HEK293 (cell line): ENCODE measurements around the gene LRRC4C.

Experiments used
- CTCF ChIA-PET: fragments of 350-600 bp; formaldehyde crosslinking; extraction: SDS; loops from one replicate; lab custom pipeline; 2021; ENCODE audit warnings: antibody characterized with exemption; lab: Yijun Ruan, JAX
- POLR2A ChIA-PET: fragments of 300-600 bp; formaldehyde crosslinking; extraction: SDS; loops from one replicate; lab custom pipeline; 2020; ENCODE audit warnings: antibody characterized with exemption, inconsistent platforms; lab: Yijun Ruan, JAX
- H3K27ac ChIP-seq: fragments of 200-500 bp; sonication (Bioruptor generic); 2 replicates; pipeline ENCODE4 v1.5.1; 2014; ENCODE audit warnings: low read depth, low read length, control low read depth, inconsistent platforms; ENCODE audit errors: extremely low read depth
- H3K36me3 ChIP-seq, 2 experiments: fragments of 200-500 bp in 1 of 2; sonication (Bioruptor generic) in 1 of 2; 1 replicate in 1 of 2; 2 replicates in 1 of 2; pipeline ENCODE4 v1.5.1; 2014 to 2017; ENCODE audit warnings: inconsistent platforms in 2 of 2, low read length in 2 of 2; ENCODE audit not compliant: control insufficient read depth in 2 of 2, insufficient read depth in 1 of 2
- H3K4me1 ChIP-seq: fragments of 200-500 bp; sonication (Bioruptor generic); 2 replicates; pipeline ENCODE4 v1.5.1; 2014; ENCODE audit warnings: mild to moderate bottlenecking, low read length, inconsistent platforms; ENCODE audit not compliant: control insufficient read depth, insufficient read depth
- H3K4me3 ChIP-seq: 2 replicates; pipeline ENCODE4 v1.5.1; 2011; ENCODE audit warnings: low read depth, mild to moderate bottlenecking, control low read depth, low read length, moderate library complexity
- H3K9me3 ChIP-seq: fragments of 200-500 bp; sonication (Bioruptor generic); 2 replicates; pipeline ENCODE4 v1.5.1; 2014; ENCODE audit warnings: low read depth, low read length, inconsistent platforms; ENCODE audit not compliant: control insufficient read depth, insufficient read depth
- BCL11B ChIP-seq: fragments of 450-650 bp; formaldehyde crosslinking; IDR thresholded peaks from 2 replicates; pipeline ENCODE4 v1.5.1; 2016; ENCODE audit warnings: low read depth, missing biosample characterization, missing genetic modification characterization
- HOXD13 ChIP-seq: sonication (generic); formaldehyde crosslinking; IDR thresholded peaks from 2 replicates; pipeline ENCODE4 v1.8.0; 2022; ENCODE audit warnings: missing genetic modification reagents, borderline replicate concordance
- KLF10 ChIP-seq: fragments of 450-650 bp; IDR thresholded peaks from 2 replicates; pipeline ENCODE4 v1.5.1; 2018; ENCODE audit warnings: missing biosample characterization, mild to moderate bottlenecking, missing genetic modification characterization
- SCRT2 ChIP-seq: fragments of 450-650 bp; formaldehyde crosslinking; IDR thresholded peaks from 2 replicates; pipeline ENCODE4 v1.5.1; 2016; ENCODE audit warnings: missing biosample characterization, missing genetic modification characterization
- TRIM28 ChIP-seq: IDR thresholded peaks from 2 replicates; pipeline ENCODE4 v1.6.1; 2011; ENCODE audit warnings: low read length, control low read depth, borderline replicate concordance
- WT1 ChIP-seq: fragments of 450-650 bp; formaldehyde crosslinking; IDR thresholded peaks from 2 replicates; pipeline ENCODE4 v1.5.1; 2016; ENCODE audit warnings: missing biosample characterization, missing genetic modification characterization
- ZNF132 ChIP-seq: fragments of 450-650 bp; formaldehyde crosslinking; IDR thresholded peaks from 2 replicates; pipeline ENCODE4 v1.5.1; 2017; ENCODE audit warnings: missing biosample characterization, missing genetic modification characterization, borderline replicate concordance
- ZNF426 ChIP-seq: fragments of 450-650 bp; formaldehyde crosslinking; IDR thresholded peaks from 2 replicates; pipeline ENCODE4 v1.5.1; 2017; ENCODE audit warnings: missing biosample characterization, missing genetic modification characterization, mild to moderate bottlenecking, inconsistent platforms, moderate library complexity
- ZNF473 ChIP-seq: fragments of 450-650 bp; formaldehyde crosslinking; IDR thresholded peaks from 2 replicates; pipeline ENCODE4 v1.5.1; 2017; ENCODE audit warnings: missing biosample characterization, missing genetic modification characterization
- ZNF792 ChIP-seq: fragments of 450-650 bp; formaldehyde crosslinking; IDR thresholded peaks from 2 replicates; pipeline ENCODE4 v1.5.1; 2016; ENCODE audit warnings: missing biosample characterization, missing genetic modification characterization
- ZNF837 ChIP-seq: fragments of 450-650 bp; formaldehyde crosslinking; IDR thresholded peaks from 2 replicates; pipeline ENCODE4 v1.5.1; 2016; ENCODE audit warnings: missing biosample characterization, missing genetic modification characterization
- ZSCAN30 ChIP-seq: fragments of 450-650 bp; IDR thresholded peaks from 2 replicates; pipeline ENCODE4 v1.5.1; 2018; ENCODE audit warnings: missing biosample characterization, mild to moderate bottlenecking, missing genetic modification characterization, moderate library complexity
- TF ChIP-seq, protein P1 (sequence below): fragments of 450-650 bp; formaldehyde crosslinking; IDR thresholded peaks from 2 replicates; pipeline ENCODE4 v1.5.1; 2016; ENCODE audit warnings: missing biosample characterization, missing genetic modification characterization, borderline replicate concordance
- TF ChIP-seq, protein P2 (sequence below): fragments of 450-650 bp; formaldehyde crosslinking; IDR thresholded peaks from 2 replicates; pipeline ENCODE4 v1.5.1; 2017; ENCODE audit warnings: missing biosample characterization, missing genetic modification characterization
- TF ChIP-seq, protein P3 (sequence below): fragments of 450-650 bp; formaldehyde crosslinking; conservative IDR thresholded peaks from 2 replicates; pipeline ENCODE4 v1.5.1; 2016; ENCODE audit warnings: low read depth, missing biosample characterization, missing genetic modification characterization
- TF ChIP-seq, protein P4 (sequence below): fragments of 450-650 bp; formaldehyde crosslinking; IDR thresholded peaks from 2 replicates; pipeline ENCODE4 v1.5.1; 2017; ENCODE audit warnings: missing biosample characterization, missing genetic modification characterization

LRRC4C gene

DNA sequence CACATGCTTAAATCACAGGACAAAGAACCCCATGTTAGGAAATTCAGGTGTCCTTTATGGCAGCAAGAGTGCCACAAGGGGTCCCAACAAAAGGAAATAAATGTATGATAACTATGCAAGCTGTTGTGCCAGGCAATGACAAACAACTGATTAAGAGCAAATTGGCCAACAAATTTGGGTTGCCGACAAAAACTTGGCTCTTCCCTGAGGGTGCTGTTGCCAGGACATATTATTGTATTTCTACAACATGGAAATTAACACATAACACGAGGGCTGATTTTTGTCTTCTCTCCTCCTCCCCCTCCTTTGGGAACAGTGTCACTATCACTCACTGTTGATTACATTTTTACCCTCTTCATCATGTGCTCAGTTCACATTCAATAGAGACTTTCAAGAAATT is 56.0 kb downstream of the LRRC4C start (continued):
- TF ChIP-seq, protein P1, sequence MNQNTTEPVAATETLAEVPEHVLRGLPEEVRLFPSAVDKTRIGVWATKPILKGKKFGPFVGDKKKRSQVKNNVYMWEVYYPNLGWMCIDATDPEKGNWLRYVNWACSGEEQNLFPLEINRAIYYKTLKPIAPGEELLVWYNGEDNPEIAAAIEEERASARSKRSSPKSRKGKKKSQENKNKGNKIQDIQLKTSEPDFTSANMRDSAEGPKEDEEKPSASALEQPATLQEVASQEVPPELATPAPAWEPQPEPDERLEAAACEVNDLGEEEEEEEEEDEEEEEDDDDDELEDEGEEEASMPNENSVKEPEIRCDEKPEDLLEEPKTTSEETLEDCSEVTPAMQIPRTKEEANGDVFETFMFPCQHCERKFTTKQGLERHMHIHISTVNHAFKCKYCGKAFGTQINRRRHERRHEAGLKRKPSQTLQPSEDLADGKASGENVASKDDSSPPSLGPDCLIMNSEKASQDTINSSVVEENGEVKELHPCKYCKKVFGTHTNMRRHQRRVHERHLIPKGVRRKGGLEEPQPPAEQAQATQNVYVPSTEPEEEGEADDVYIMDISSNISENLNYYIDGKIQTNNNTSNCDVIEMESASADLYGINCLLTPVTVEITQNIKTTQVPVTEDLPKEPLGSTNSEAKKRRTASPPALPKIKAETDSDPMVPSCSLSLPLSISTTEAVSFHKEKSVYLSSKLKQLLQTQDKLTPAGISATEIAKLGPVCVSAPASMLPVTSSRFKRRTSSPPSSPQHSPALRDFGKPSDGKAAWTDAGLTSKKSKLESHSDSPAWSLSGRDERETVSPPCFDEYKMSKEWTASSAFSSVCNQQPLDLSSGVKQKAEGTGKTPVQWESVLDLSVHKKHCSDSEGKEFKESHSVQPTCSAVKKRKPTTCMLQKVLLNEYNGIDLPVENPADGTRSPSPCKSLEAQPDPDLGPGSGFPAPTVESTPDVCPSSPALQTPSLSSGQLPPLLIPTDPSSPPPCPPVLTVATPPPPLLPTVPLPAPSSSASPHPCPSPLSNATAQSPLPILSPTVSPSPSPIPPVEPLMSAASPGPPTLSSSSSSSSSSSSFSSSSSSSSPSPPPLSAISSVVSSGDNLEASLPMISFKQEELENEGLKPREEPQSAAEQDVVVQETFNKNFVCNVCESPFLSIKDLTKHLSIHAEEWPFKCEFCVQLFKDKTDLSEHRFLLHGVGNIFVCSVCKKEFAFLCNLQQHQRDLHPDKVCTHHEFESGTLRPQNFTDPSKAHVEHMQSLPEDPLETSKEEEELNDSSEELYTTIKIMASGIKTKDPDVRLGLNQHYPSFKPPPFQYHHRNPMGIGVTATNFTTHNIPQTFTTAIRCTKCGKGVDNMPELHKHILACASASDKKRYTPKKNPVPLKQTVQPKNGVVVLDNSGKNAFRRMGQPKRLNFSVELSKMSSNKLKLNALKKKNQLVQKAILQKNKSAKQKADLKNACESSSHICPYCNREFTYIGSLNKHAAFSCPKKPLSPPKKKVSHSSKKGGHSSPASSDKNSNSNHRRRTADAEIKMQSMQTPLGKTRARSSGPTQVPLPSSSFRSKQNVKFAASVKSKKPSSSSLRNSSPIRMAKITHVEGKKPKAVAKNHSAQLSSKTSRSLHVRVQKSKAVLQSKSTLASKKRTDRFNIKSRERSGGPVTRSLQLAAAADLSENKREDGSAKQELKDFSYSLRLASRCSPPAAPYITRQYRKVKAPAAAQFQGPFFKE (tag by site-specific recombination): no peak
- TF ChIP-seq KLF10 (no peak), ZNF837 (tag by site-specific recombination) (no peak), HOXD13 (CRISPR knock-in tag) (no peak)
- TF ChIP-seq, protein P2, sequence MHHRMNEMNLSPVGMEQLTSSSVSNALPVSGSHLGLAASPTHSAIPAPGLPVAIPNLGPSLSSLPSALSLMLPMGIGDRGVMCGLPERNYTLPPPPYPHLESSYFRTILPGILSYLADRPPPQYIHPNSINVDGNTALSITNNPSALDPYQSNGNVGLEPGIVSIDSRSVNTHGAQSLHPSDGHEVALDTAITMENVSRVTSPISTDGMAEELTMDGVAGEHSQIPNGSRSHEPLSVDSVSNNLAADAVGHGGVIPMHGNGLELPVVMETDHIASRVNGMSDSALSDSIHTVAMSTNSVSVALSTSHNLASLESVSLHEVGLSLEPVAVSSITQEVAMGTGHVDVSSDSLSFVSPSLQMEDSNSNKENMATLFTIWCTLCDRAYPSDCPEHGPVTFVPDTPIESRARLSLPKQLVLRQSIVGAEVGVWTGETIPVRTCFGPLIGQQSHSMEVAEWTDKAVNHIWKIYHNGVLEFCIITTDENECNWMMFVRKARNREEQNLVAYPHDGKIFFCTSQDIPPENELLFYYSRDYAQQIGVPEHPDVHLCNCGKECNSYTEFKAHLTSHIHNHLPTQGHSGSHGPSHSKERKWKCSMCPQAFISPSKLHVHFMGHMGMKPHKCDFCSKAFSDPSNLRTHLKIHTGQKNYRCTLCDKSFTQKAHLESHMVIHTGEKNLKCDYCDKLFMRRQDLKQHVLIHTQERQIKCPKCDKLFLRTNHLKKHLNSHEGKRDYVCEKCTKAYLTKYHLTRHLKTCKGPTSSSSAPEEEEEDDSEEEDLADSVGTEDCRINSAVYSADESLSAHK (tag by site-specific recombination): no peak

DNA sequence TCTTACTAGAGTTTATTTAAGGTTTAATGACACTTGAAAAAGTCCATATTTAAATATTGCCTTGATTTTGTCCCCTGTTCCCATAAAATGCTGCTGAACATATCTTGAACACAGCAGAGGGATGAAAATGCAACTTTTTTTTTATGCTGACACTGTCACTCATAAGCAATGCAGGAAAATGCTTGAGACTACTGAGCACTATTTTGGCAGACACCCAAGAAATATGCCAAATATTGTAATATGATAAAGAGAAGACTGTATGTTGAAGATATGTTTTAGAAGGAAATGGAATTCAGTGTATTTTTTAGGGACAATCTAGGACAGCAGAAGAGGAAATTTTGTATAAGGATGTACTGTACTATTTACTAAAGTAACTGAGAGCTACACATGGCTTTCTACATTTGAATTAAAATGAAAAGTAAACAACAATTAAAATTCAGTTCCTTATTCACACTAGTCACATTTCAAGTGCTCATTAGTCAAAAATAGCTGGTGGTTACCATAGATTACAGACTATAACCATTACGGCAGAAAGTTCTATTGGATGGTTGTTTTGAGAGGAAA is 58.6 kb downstream of the LRRC4C start:
- TF ChIP-seq ZSCAN30 (tag by site-specific recombination) (no peak), ZNF473 (no peak)
- Histone ChIP-seq H3K4me3 (no peak overlapping the region), H3K9me3 (no peaks in the 10 kb centered on the region), H3K27ac (no peak overlapping the region), H3K36me3 (no peaks in the 10 kb centered on the region), H3K4me1 (no peaks in the 10 kb centered on the region)
- ChIA-PET POLR2A (no interaction called here), CTCF (no interaction called here)

DNA sequence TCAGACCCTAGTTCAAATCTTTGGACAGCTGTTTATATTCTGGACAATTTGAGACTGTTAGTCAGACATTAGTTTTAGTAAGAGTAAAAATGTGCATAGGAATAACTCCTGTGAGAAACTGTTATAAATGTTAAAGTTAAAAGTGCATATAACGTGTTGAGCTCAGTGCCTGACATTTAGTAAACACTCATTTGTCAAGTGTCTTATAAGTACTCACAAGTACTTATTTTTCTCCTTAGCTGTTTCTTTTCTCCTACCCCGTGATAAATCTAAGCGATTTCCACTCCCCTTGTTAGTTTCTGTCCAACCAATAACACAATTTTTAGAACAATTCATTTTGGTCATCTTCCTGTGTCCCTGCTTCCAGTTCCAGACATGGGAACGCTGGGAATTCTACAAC is 59.3 kb downstream of the LRRC4C start:
- Histone ChIP-seq H3K36me3 (no peaks in the 10 kb centered on the region), H3K27ac (no peak overlapping the region), H3K9me3 (no peaks in the 10 kb centered on the region), H3K4me3 (no peak overlapping the region)
- POLR2A ChIA-PET: no interaction called here
- CTCF ChIA-PET: no interaction called here
- TF ChIP-seq BCL11B (tag by site-specific recombination) (no peak), SCRT2 (no peak), ZNF132 (tag by site-specific recombination) (no peak), ZNF792 (tag by site-specific recombination) (no peak), WT1 (tag by site-specific recombination) (no peak), TRIM28 (no peak), ZNF426 (tag by site-specific recombination) (no peak)
- TF ChIP-seq, protein P3, sequence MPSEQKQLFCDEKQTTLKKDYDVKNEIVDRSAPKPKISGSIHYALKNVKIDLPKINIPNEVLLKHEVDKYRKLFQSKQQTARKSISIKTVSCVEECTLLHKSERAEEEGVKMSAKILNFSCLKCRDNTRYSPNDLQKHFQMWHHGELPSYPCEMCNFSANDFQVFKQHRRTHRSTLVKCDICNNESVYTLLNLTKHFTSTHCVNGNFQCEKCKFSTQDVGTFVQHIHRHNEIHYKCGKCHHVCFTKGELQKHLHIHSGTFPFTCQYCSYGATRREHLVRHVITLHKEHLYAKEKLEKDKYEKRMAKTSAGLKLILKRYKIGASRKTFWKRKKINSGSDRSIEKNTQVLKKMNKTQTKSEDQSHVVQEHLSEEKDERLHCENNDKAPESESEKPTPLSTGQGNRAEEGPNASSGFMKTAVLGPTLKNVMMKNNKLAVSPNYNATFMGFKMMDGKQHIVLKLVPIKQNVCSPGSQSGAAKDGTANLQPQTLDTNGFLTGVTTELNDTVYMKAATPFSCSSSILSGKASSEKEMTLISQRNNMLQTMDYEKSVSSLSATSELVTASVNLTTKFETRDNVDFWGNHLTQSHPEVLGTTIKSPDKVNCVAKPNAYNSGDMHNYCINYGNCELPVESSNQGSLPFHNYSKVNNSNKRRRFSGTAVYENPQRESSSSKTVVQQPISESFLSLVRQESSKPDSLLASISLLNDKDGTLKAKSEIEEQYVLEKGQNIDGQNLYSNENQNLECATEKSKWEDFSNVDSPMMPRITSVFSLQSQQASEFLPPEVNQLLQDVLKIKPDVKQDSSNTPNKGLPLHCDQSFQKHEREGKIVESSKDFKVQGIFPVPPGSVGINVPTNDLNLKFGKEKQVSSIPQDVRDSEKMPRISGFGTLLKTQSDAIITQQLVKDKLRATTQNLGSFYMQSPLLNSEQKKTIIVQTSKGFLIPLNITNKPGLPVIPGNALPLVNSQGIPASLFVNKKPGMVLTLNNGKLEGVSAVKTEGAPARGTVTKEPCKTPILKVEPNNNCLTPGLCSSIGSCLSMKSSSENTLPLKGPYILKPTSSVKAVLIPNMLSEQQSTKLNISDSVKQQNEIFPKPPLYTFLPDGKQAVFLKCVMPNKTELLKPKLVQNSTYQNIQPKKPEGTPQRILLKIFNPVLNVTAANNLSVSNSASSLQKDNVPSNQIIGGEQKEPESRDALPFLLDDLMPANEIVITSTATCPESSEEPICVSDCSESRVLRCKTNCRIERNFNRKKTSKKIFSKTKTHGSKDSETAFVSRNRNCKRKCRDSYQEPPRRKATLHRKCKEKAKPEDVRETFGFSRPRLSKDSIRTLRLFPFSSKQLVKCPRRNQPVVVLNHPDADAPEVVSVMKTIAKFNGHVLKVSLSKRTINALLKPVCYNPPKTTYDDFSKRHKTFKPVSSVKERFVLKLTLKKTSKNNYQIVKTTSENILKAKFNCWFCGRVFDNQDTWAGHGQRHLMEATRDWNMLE (tag by site-specific recombination): no peak
- TF ChIP-seq, protein P4, sequence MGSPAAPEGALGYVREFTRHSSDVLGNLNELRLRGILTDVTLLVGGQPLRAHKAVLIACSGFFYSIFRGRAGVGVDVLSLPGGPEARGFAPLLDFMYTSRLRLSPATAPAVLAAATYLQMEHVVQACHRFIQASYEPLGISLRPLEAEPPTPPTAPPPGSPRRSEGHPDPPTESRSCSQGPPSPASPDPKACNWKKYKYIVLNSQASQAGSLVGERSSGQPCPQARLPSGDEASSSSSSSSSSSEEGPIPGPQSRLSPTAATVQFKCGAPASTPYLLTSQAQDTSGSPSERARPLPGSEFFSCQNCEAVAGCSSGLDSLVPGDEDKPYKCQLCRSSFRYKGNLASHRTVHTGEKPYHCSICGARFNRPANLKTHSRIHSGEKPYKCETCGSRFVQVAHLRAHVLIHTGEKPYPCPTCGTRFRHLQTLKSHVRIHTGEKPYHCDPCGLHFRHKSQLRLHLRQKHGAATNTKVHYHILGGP (tag by site-specific recombination): no peak
- TF ChIP-seq, all 188 proteins: peak for 0
- H3K4me1 ChIP-seq: no peaks in the 10 kb centered on the region
